H1 (cell line): ENCODE data around the gene TCEANC. TPM values are rescaled to one million over a fixed set of nuclear protein-coding genes. Genes with fewer than 3 reads are reported as not detected.

Experiments used
- CTCF ChIA-PET: fragments of 300-600 bp; sonication (Branson Sonifier 250); formaldehyde crosslinking; loops from one replicate; lab custom pipeline; 2021; ENCODE audit not compliant: partially characterized antibody; lab: Charles Lee
- POLR2A ChIA-PET: fragments of 300-600 bp; sonication (Branson Sonifier 250); formaldehyde crosslinking; loops from one replicate; lab custom pipeline; 2021; ENCODE audit warnings: inconsistent platforms; ENCODE audit not compliant: partially characterized antibody; lab: Charles Lee
- DNase-seq, 2 experiments: peaks; one replicate each; pipeline versions ENCODE4 v3.0.0 to v3.0.0-alpha.2; 2010 to 2022; ENCODE audit warnings: low spot score in 2 of 2, low read depth in 1 of 2, mixed read lengths in 1 of 2
- FAIRE-seq: peaks from 2 replicates; lab custom pipeline; 2011; peaks lifted over from hg19 to GRCh38; lab: Jason Lieb, UNC
- H2AFZ ChIP-seq: 2 replicates; pipeline ENCODE4 v1.8.1; 2012; ENCODE audit warnings: low read length, inconsistent platforms
- H2AK5ac ChIP-seq: 2 replicates; pipeline ENCODE4 v1.6.1; 2013; ENCODE audit warnings: low read depth, low read length
- H2BK120ac ChIP-seq: replicated peaks from 2 replicates; pipeline ENCODE3; 2013; ENCODE audit warnings: low read depth, low read length, inconsistent platforms
- H2BK12ac ChIP-seq: 2 replicates; pipeline ENCODE4 v1.6.1; 2013; ENCODE audit warnings: low read depth, low read length
- H2BK15ac ChIP-seq: 2 replicates; pipeline ENCODE4 v1.6.1; 2013; ENCODE audit warnings: low read length
- H2BK20ac ChIP-seq: 2 replicates; pipeline ENCODE4 v1.6.1; 2013; ENCODE audit warnings: low read length
- H2BK5ac ChIP-seq: 2 replicates; pipeline ENCODE4 v1.6.1; 2013; ENCODE audit warnings: low read depth, low read length
- H3K14ac ChIP-seq: 2 replicates; pipeline ENCODE4 v1.6.1; 2013; ENCODE audit warnings: inconsistent platforms; ENCODE audit not compliant: insufficient read length
- H3K18ac ChIP-seq: 2 replicates; pipeline ENCODE4 v1.6.1; 2013; ENCODE audit warnings: low read length; ENCODE audit errors: extremely low read depth
- H3K23ac ChIP-seq: 2 replicates; pipeline ENCODE4 v1.6.1; 2013; ENCODE audit warnings: inconsistent platforms; ENCODE audit not compliant: insufficient read length
- H3K23me2 ChIP-seq: 2 replicates; pipeline ENCODE4 v1.6.1; 2013; ENCODE audit warnings: low read depth, low read length
- H3K27ac ChIP-seq: 2 replicates; pipeline ENCODE4 v1.6.1; 2011; ENCODE audit warnings: low read depth, low read length, inconsistent platforms
- H3K27me3 ChIP-seq, 4 experiments: replicated peaks in 1 of 4; 1 replicate in 1 of 4; 2 replicates in 3 of 4; pipeline versions ENCODE4 v1.6.1 to v1.8.1; 2011 to 2013; ENCODE audit warnings: low read length in 3 of 4, mild to moderate bottlenecking in 3 of 4, inconsistent platforms in 2 of 4, mixed read lengths in 2 of 4, moderate library complexity in 1 of 4; ENCODE audit not compliant: control insufficient read depth in 3 of 4, insufficient read depth in 3 of 4; ENCODE audit errors: extremely low read depth in 1 of 4
- H3K36me3 ChIP-seq, 4 experiments: 2 replicates each; pipeline versions ENCODE4 v1.6.1 to v1.8.1; 2011 to 2013; ENCODE audit warnings: mild to moderate bottlenecking in 4 of 4, low read length in 3 of 4, moderate library complexity in 2 of 4, control low read depth in 1 of 4, inconsistent platforms in 1 of 4; ENCODE audit not compliant: insufficient read depth in 4 of 4, control insufficient read depth in 2 of 4
- H3K4ac ChIP-seq: replicated peaks from 2 replicates; pipeline ENCODE3; 2013; ENCODE audit warnings: low read length, low read depth, mixed read lengths, inconsistent platforms; ENCODE audit not compliant: insufficient read length
- H3K4me1 ChIP-seq, 4 experiments: replicated peaks in 1 of 4; 1 replicate in 1 of 4; 2 replicates in 3 of 4; pipeline versions ENCODE4 v1.6.1 to v1.8.1; 2011 to 2013; ENCODE audit warnings: low read length in 3 of 4, inconsistent platforms in 2 of 4, mixed read lengths in 1 of 4; ENCODE audit not compliant: insufficient read depth in 4 of 4, control insufficient read depth in 3 of 4
- H3K4me2 ChIP-seq, 2 experiments: 2 replicates each; pipeline versions ENCODE4 v1.6.1 to v1.8.1; 2011 to 2013; ENCODE audit warnings: low read depth in 2 of 2, low read length in 2 of 2, control low read depth in 1 of 2, inconsistent platforms in 1 of 2, mild to moderate bottlenecking in 1 of 2; ENCODE audit not compliant: insufficient read depth in 1 of 2
- H3K4me3 ChIP-seq, 4 experiments: fragments of 200-600, 300-600 bp in 1 of 4; sonication (generic), shearing (Covaris generic), sonication (Bioruptor Twin) in 1 of 4; 2 replicates each; pipeline versions ENCODE4 v1.5.1 to v1.8.1; 2011 to 2016; ENCODE audit warnings: low read length in 4 of 4, low read depth in 3 of 4, control low read depth in 2 of 4, inconsistent platforms in 2 of 4, mild to moderate bottlenecking in 2 of 4, mixed read lengths in 1 of 4, moderate library complexity in 1 of 4; ENCODE audit not compliant: insufficient read depth in 2 of 4; ENCODE audit errors: extremely low read depth in 1 of 4
- H3K56ac ChIP-seq: replicated peaks from 2 replicates; pipeline ENCODE3; 2013; ENCODE audit warnings: low read depth, mild to moderate bottlenecking, mixed read lengths, low read length, inconsistent platforms; ENCODE audit not compliant: insufficient read length
- H3K79me1 ChIP-seq: 2 replicates; pipeline ENCODE4 v1.6.1; 2013; ENCODE audit warnings: low read depth, low read length, control low read depth
- H3K79me2 ChIP-seq, 2 experiments: 2 replicates each; pipeline versions ENCODE4 v1.6.1 to v1.8.1; 2012 to 2013; ENCODE audit warnings: low read length in 2 of 2, mild to moderate bottlenecking in 2 of 2, inconsistent platforms in 1 of 2; ENCODE audit not compliant: insufficient read depth in 2 of 2, control insufficient read depth in 1 of 2
- H3K9ac ChIP-seq, 4 experiments: replicated peaks in 1 of 4; 1 replicate in 1 of 4; 2 replicates in 3 of 4; pipeline versions ENCODE4 v1.6.1 to v1.8.1; 2011 to 2013; ENCODE audit warnings: low read depth in 3 of 4, low read length in 3 of 4, control low read depth in 2 of 4, mild to moderate bottlenecking in 2 of 4, moderate library complexity in 2 of 4, inconsistent platforms in 1 of 4; ENCODE audit errors: extremely low read depth in 1 of 4
- H3K9me3 ChIP-seq, 2 experiments: 2 replicates each; pipeline versions ENCODE4 v1.6.1 to v1.8.1; 2012 to 2013; ENCODE audit warnings: mild to moderate bottlenecking in 2 of 2, moderate library complexity in 2 of 2, control low read depth in 1 of 2, inconsistent platforms in 1 of 2, low read depth in 1 of 2, low read length in 1 of 2, mixed read lengths in 1 of 2; ENCODE audit not compliant: insufficient read depth in 2 of 2
- H4K20me1 ChIP-seq, 2 experiments: replicated peaks in 1 of 2; 2 replicates each; pipeline versions ENCODE3 to v1.8.1; 2011 to 2013; ENCODE audit warnings: inconsistent platforms in 2 of 2, low read length in 2 of 2, mild to moderate bottlenecking in 1 of 2; ENCODE audit not compliant: insufficient read depth in 2 of 2, control insufficient read depth in 1 of 2
- H4K5ac ChIP-seq: 2 replicates; pipeline ENCODE4 v1.6.1; 2013; ENCODE audit warnings: low read length, low read depth, mixed read lengths, inconsistent platforms; ENCODE audit not compliant: insufficient read length
- H4K8ac ChIP-seq: 2 replicates; pipeline ENCODE4 v1.8.0; 2013; ENCODE audit warnings: mild to moderate bottlenecking, moderate library complexity, low read length, inconsistent platforms; ENCODE audit not compliant: insufficient read depth; ENCODE audit errors: extremely low read depth
- H4K91ac ChIP-seq: replicated peaks from 2 replicates; pipeline ENCODE3; 2013; ENCODE audit warnings: low read length, mixed read lengths, inconsistent platforms; ENCODE audit not compliant: insufficient read length
- KDM1A ChIP-seq: fragments of 200-600, 300-600 bp; sonication (generic); IDR thresholded peaks from 2 replicates; pipeline ENCODE4 v1.7.1; 2016; ENCODE audit warnings: mild to moderate bottlenecking, low read length, borderline replicate concordance
- SIX5 ChIP-seq: IDR thresholded peaks from 2 replicates; pipeline ENCODE4 v1.6.1; 2011; ENCODE audit warnings: mild to moderate bottlenecking, low read depth, low read length
- ZNF274 ChIP-seq: IDR thresholded peaks from 2 replicates; pipeline ENCODE4 v1.7.0; 2012; ENCODE audit warnings: low read length, borderline replicate concordance; ENCODE audit errors: extremely low read depth
- polyA plus RNA-seq, 7 experiments: library from polyadenylated mRNA; depleted of rRNA in 3 of 7; stranded (reverse) in 5 of 7; unstranded in 2 of 7; fragments of >200 nt in 5 of 7; fragments of 200-250 nt in 2 of 7; gene quantifications; 1 replicate in 5 of 7; 2 replicates in 1 of 7; 4 replicates in 1 of 7; pipeline versions ENCODE4 v1.2.1 to v1.2.3, GENCODE V29; 2011 to 2013; ENCODE audit warnings: missing spikeins in 2 of 7, mixed read lengths in 2 of 7
- total RNA-seq: library from RNA; stranded (reverse); fragmentation: NEBNext Ultra II Directional; extraction: Animal tissue kit (Norgen Biotek cat#: 25700); gene quantifications from 2 replicates; pipeline ENCODE4 v1.2.1, GENCODE V29; 2021

The TCEANC gene
- total and polyA plus RNA-seq, 2 of the 8 experiments (the other 6 are each of a cell fraction or from before 2014, with no cell fraction given), result 0.88 to 2.0 TPM

GRCh38 chrX:13673016-13673415 lies 20.1 kb downstream of the TCEANC start:
- Histone ChIP-seq H3K14ac (no peak overlapping the region), H2AK5ac (no peak overlapping the region), H4K5ac (no peak overlapping the region), H3K4me2 (no peak overlapping the region), H4K20me1 (no peaks in the 10 kb centered on the region), H3K23ac (no peak overlapping the region), H2BK20ac (no peak overlapping the region), H3K9me3 (no peaks in the 10 kb centered on the region), H2BK12ac (no peak overlapping the region), H2BK15ac (no peak overlapping the region), H3K9ac (no peak overlapping the region), H3K18ac (no peak overlapping the region), H2BK120ac (no peak overlapping the region), H3K79me1 (no peaks in the 10 kb centered on the region), H3K4me1 (no peaks in the 10 kb centered on the region), H4K91ac (no peak overlapping the region), H3K36me3 (no peaks in the 10 kb centered on the region), H3K27me3 (no peaks in the 10 kb centered on the region), H3K79me2 (no peaks in the 10 kb centered on the region), H3K4ac (no peak overlapping the region), H4K8ac (no peak overlapping the region), H3K56ac (no peak overlapping the region), H3K27ac (no peak overlapping the region), H3K4me3 (no peak overlapping the region), H3K23me2 (no peaks in the 10 kb centered on the region), H2AFZ (no peak overlapping the region), H2BK5ac (no peak overlapping the region)
- ChIA-PET POLR2A (no interaction called here), CTCF (no interaction called here)
- DNase-seq, result no peak
- TF ChIP-seq KDM1A, result peak; percentile 43; the same call in 1 of the 2 replicates
- no peak for TF ChIP-seq SIX5
- no peak for TF ChIP-seq ZNF274
- no peak for FAIRE-seq
